ENCODE data around the gene FAM227B.

GRCh38 chr15:49495993-49496753, 124.4 kb downstream of the FAM227B start:
- TF ChIP-seq POLR2A (IDR thresholded peaks at IDR 0.05; ENCODE audit: low read depth, low read length) (no peak), POLR2AphosphoS5 (IDR thresholded peaks at IDR 0.05; ENCODE audit: low read depth, low read length) (no peak), TAF1 (IDR thresholded peaks at IDR 0.05; ENCODE audit: low read depth, low read length) (no peak), POU2F2 (IDR thresholded peaks at IDR 0.05; ENCODE audit: low read depth, low read length) (no peak), SPI1 (IDR thresholded peaks at IDR 0.05; ENCODE audit: low read depth, low read length) (no peak), PAX5 (IDR thresholded peaks at IDR 0.05; ENCODE audit: insufficient read depth, low read length, severe bottlenecking) (no peak)

All from GM12891 (cell line).